ENCODE data around the gene EVA1A.
A peak's percentile ranks its signal among the peaks of the same experiment; 100 is the strongest.

EVA1A gene

GRCh38 chr2:75547345-75548035 lies 13.2 kb downstream of the EVA1A start:
- Histone ChIP-seq H3K27ac (ENCODE audit: low read length) (peak overlapping the region; percentile 43), H3K9ac (ENCODE audit: low read depth, low read length) (no peak overlapping the region), H3K4me3 (ENCODE audit: low read depth in 1 of 2, low read length in 2 of 2) (no peak overlapping the region), H2AFZ (ENCODE audit: low read depth, low read length) (no peak overlapping the region), H3K9me3 (ENCODE audit: insufficient read depth, low read length, severe bottlenecking) (no peaks in the 10 kb centered on the region), H3K27me3 (ENCODE audit: insufficient read depth, low read length, poor library complexity) (no peaks in the 10 kb centered on the region), H3K4me1 (ENCODE audit: insufficient read depth, low read length) (peaks cover 42% of the 10 kb centered on the region), H3K36me3 (ENCODE audit: insufficient read depth, low read length) (peaks cover 53% of the 10 kb centered on the region), H3K79me2 (ENCODE audit: insufficient read depth, low read length) (peaks cover 93% of the 10 kb centered on the region), H3K4me2 (ENCODE audit: insufficient read depth, low read length) (no peak overlapping the region), H4K20me1 (ENCODE audit: insufficient read depth, low read length) (peaks cover 7% of the 10 kb centered on the region; the same call in 1 of the 2 replicates)
- TF ChIP-seq CTCF (IDR thresholded peaks at IDR 0.05; ENCODE audit: borderline replicate concordance, extremely low read depth, low read length, poor library complexity, severe bottlenecking) (no peak), EZH2 (IDR thresholded peaks at IDR 0.05; ENCODE audit: borderline replicate concordance, low read depth, low read length, severe bottlenecking) (no peak)
- DNase-seq (no peak), ATAC-seq (ENCODE audit: insufficient read depth, low read depth) (peak; percentile 29; the same call in 2 of the 3 replicates)

GRCh38 chr2:75545922-75546321 lies 14.8 kb downstream of the EVA1A start:
- DNase-seq: no peak
- Histone ChIP-seq H3K27me3 (ENCODE audit: insufficient read depth, low read length, poor library complexity) (no peaks in the 10 kb centered on the region), H3K9me3 (ENCODE audit: insufficient read depth, low read length, severe bottlenecking) (no peaks in the 10 kb centered on the region), H3K36me3 (ENCODE audit: insufficient read depth, low read length) (peaks cover 49% of the 10 kb centered on the region), H3K79me2 (ENCODE audit: insufficient read depth, low read length) (peaks cover 91% of the 10 kb centered on the region), H2AFZ (ENCODE audit: low read depth, low read length) (no peak overlapping the region), H3K4me1 (ENCODE audit: insufficient read depth, low read length) (peaks cover 44% of the 10 kb centered on the region), H3K9ac (ENCODE audit: low read depth, low read length) (no peak overlapping the region), H3K4me3 (ENCODE audit: low read depth in 1 of 2, low read length in 2 of 2) (no peak overlapping the region), H3K27ac (ENCODE audit: low read length) (peak overlapping the region; percentile 38), H3K4me2 (ENCODE audit: insufficient read depth, low read length) (no peak overlapping the region), H4K20me1 (ENCODE audit: insufficient read depth, low read length) (peaks cover 4% of the 10 kb centered on the region; the same call in 1 of the 2 replicates)
- TF ChIP-seq CTCF (IDR thresholded peaks at IDR 0.05; ENCODE audit: borderline replicate concordance, extremely low read depth, low read length, poor library complexity, severe bottlenecking): no peak
- TF ChIP-seq EZH2 (IDR thresholded peaks at IDR 0.05; ENCODE audit: borderline replicate concordance, low read depth, low read length, severe bottlenecking): no peak
- ATAC-seq (ENCODE audit: insufficient read depth, low read depth): peak; percentile 41; the same call in 1 of the 3 replicates

- Histone ChIP-seq H3K4me3 (ENCODE audit: low read depth in 1 of 2, low read length in 2 of 2) (no peak overlapping the region), H3K27ac (ENCODE audit: low read length) (peak overlapping the region; percentile 38; the same call in 1 of the 2 replicates), H3K4me1 (ENCODE audit: insufficient read depth, low read length) (peaks cover 44% of the 10 kb centered on the region), H2AFZ (ENCODE audit: low read depth, low read length) (no peak overlapping the region), H3K9me3 (ENCODE audit: insufficient read depth, low read length, severe bottlenecking) (no peaks in the 10 kb centered on the region), H3K79me2 (ENCODE audit: insufficient read depth, low read length) (peaks cover 95% of the 10 kb centered on the region), H3K9ac (ENCODE audit: low read depth, low read length) (no peak overlapping the region), H3K36me3 (ENCODE audit: insufficient read depth, low read length) (peaks cover 48% of the 10 kb centered on the region), H3K4me2 (ENCODE audit: insufficient read depth, low read length) (no peak overlapping the region), H4K20me1 (ENCODE audit: insufficient read depth, low read length) (peaks cover 4% of the 10 kb centered on the region; the same call in 1 of the 2 replicates), H3K27me3 (ENCODE audit: insufficient read depth, low read length, poor library complexity) (no peaks in the 10 kb centered on the region)
- TF ChIP-seq CTCF (IDR thresholded peaks at IDR 0.05; ENCODE audit: borderline replicate concordance, extremely low read depth, low read length, poor library complexity, severe bottlenecking): no peak
- TF ChIP-seq EZH2 (IDR thresholded peaks at IDR 0.05; ENCODE audit: borderline replicate concordance, low read depth, low read length, severe bottlenecking): no peak
- ATAC-seq (ENCODE audit: insufficient read depth, low read depth) (no peak), DNase-seq (no peak)
These were observed 15.4 kb downstream of the EVA1A start for GRCh38 chr2:75545387-75545786.
